Measurements from ENCODE around the gene ABHD14A.

The ABHD14A gene

DNA sequence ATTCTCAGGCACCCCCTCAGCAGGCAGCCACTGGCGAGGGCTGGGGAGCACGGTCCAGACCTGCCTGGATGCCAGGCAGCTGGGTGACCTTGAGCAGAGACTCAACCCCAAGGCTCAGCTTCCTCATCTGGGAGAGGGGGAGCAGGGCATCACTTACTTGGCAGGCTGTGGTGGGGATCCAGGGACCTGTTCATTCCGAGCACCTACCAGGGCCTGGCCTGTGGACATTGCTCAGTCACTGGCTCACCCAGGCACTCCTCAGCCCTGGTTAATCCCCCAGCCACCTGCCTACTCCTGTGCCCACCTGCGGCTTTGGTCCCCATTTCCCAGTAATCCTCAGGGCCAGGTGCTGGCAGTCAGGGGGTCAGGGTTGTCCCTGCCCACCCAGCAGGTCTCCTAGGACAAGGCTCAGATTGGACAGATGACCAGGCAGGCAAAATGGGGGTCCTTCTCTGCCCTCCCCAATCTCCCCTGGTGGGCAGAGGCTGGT is 30.1 kb downstream of the ABHD14A start:
- Histone ChIP-seq H3K79me2 (ENCODE audit: low read length) (no peaks in the 10 kb centered on the region), H2AFZ (ENCODE audit: low read depth, low read length) (no peak overlapping the region), H3K9me3 (ENCODE audit: insufficient read depth, low read length) (no peaks in the 10 kb centered on the region), H3K27ac (ENCODE audit: low read length) (no peak overlapping the region), H4K20me1 (ENCODE audit: insufficient read depth, low read length) (no peaks in the 10 kb centered on the region), H3K36me3 (replicated peaks; ENCODE audit: low read depth, low read length) (no peaks in the 10 kb centered on the region), H3K4me1 (ENCODE audit: low read length) (peaks cover 13% of the 10 kb centered on the region), H3K27me3 (ENCODE audit: low read depth, low read length) (peaks cover 28% of the 10 kb centered on the region), H3K9ac (ENCODE audit: low read length) (no peak overlapping the region), H3K4me3 (ENCODE audit: low read length) (no peak overlapping the region), H3K4me2 (ENCODE audit: low read length) (no peak overlapping the region)
- TF ChIP-seq EZH2phosphoT487 (IDR thresholded peaks at IDR 0.05; ENCODE audit: low read depth): no peak
- TF ChIP-seq CTCF (IDR thresholded peaks at IDR 0.05; ENCODE audit: low read depth, low read length): no peak

GRCh38 chr3:52005571-52005986 is 30.7 kb downstream of the ABHD14A start:
- peaks cover 13% of the 10 kb centered on the region for H3K4me1 ChIP-seq (ENCODE audit: low read length)
- no peaks in the 10 kb centered on the region for H3K36me3 ChIP-seq (replicated peaks; ENCODE audit: low read depth, low read length)
- H3K4me2 ChIP-seq (ENCODE audit: low read length): peak overlapping the region; percentile 14; the same call in 1 of the 2 replicates
- no peak overlapping the region for H3K9ac ChIP-seq (ENCODE audit: low read length)
- H2AFZ ChIP-seq (ENCODE audit: low read depth, low read length): no peak overlapping the region
- H3K9me3 ChIP-seq (ENCODE audit: insufficient read depth, low read length): no peaks in the 10 kb centered on the region
- H3K27ac ChIP-seq (ENCODE audit: low read length): no peak overlapping the region
- TF ChIP-seq EZH2phosphoT487 (IDR thresholded peaks at IDR 0.05; ENCODE audit: low read depth): no peak
- TF ChIP-seq CTCF (IDR thresholded peaks at IDR 0.05; ENCODE audit: low read depth, low read length): no peak
- peaks cover 34% of the 10 kb centered on the region for H3K27me3 ChIP-seq (ENCODE audit: low read depth, low read length)
- H3K79me2 ChIP-seq (ENCODE audit: low read length): no peaks in the 10 kb centered on the region
- H4K20me1 ChIP-seq (ENCODE audit: insufficient read depth, low read length): no peaks in the 10 kb centered on the region
- no peak overlapping the region for H3K4me3 ChIP-seq (ENCODE audit: low read length)

GRCh38 chr3:52006017-52006819 is 31.4 kb downstream of the ABHD14A start:
- Histone ChIP-seq H3K9me3 (ENCODE audit: insufficient read depth, low read length) (no peaks in the 10 kb centered on the region), H2AFZ (ENCODE audit: low read depth, low read length) (no peak overlapping the region), H3K9ac (ENCODE audit: low read length) (no peak overlapping the region), H3K79me2 (ENCODE audit: low read length) (no peaks in the 10 kb centered on the region), H3K36me3 (replicated peaks; ENCODE audit: low read depth, low read length) (no peaks in the 10 kb centered on the region), H3K27ac (ENCODE audit: low read length) (no peak overlapping the region), H3K4me3 (ENCODE audit: low read length) (no peak overlapping the region), H3K4me2 (ENCODE audit: low read length) (peak overlapping the region; percentile 14; the same call in 1 of the 2 replicates), H3K4me1 (ENCODE audit: low read length) (peaks cover 13% of the 10 kb centered on the region), H4K20me1 (ENCODE audit: insufficient read depth, low read length) (no peaks in the 10 kb centered on the region), H3K27me3 (ENCODE audit: low read depth, low read length) (peaks cover 39% of the 10 kb centered on the region)
- TF ChIP-seq CTCF (IDR thresholded peaks at IDR 0.05; ENCODE audit: low read depth, low read length) (no peak), EZH2phosphoT487 (IDR thresholded peaks at IDR 0.05; ENCODE audit: low read depth) (no peak)

- TF ChIP-seq CTCF (IDR thresholded peaks at IDR 0.05; ENCODE audit: low read depth, low read length) (no peak), EZH2phosphoT487 (IDR thresholded peaks at IDR 0.05; ENCODE audit: low read depth) (no peak)
- no peak overlapping the region for H3K9ac ChIP-seq (ENCODE audit: low read length)
Observed at GRCh38 chr3:52006820-52007133, 31.9 kb downstream of the ABHD14A start.

More at GRCh38 chr3:52006820-52007133, 31.9 kb downstream of the ABHD14A start:
- no peaks in the 10 kb centered on the region for H4K20me1 ChIP-seq (ENCODE audit: insufficient read depth, low read length)
- H2AFZ ChIP-seq (ENCODE audit: low read depth, low read length): no peak overlapping the region
- H3K27me3 ChIP-seq (ENCODE audit: low read depth, low read length): peaks cover 39% of the 10 kb centered on the region
- H3K36me3 ChIP-seq (replicated peaks; ENCODE audit: low read depth, low read length): no peaks in the 10 kb centered on the region
- H3K9me3 ChIP-seq (ENCODE audit: insufficient read depth, low read length): no peaks in the 10 kb centered on the region
- H3K27ac ChIP-seq (ENCODE audit: low read length): no peak overlapping the region
- no peak overlapping the region for H3K4me3 ChIP-seq (ENCODE audit: low read length)
- H3K4me2 ChIP-seq (ENCODE audit: low read length): no peak overlapping the region
- H3K4me1 ChIP-seq (ENCODE audit: low read length): peaks cover 11% of the 10 kb centered on the region
- no peaks in the 10 kb centered on the region for H3K79me2 ChIP-seq (ENCODE audit: low read length)

All from OCI-LY3 (cell line).